ENCODE results near the gene NDUFAF5.

The NDUFAF5 gene

DNA sequence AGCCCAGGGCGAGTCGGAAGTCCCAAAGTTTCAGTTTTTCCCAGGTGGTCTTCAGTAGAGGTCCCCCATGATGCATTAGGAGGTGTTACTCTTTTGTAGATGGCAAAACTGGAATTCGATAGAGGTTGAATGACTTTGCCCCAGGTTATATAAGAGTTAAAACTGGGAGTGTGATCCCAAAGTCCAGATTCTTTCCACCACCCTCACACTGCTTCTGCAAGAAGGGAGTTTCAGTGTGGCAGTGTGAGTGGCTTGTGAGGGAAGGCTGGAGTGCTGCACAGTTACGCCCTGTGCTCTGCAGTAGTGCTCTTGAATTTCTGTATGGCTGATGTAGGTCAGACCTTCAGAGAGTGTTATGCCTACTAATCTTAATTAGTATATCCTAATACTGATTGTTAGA, 29.8 kb downstream of the NDUFAF5 start:
- in situ Hi-C loops (cut with HindIII; ENCODE audit: low pct_ligation_motif_present, low pct_unique_long_range_greater_than_20kb, low sequenced_read_pairs), result no loop called here
- no peak for DNase-seq

- in situ Hi-C loops (cut with HindIII; ENCODE audit: low pct_ligation_motif_present, low pct_unique_long_range_greater_than_20kb, low sequenced_read_pairs), result no loop called here
- DNase-seq, result no peak
These were observed 31.9 kb downstream of the NDUFAF5 start for GRCh38 chr20:13816757-13817156.

DNA sequence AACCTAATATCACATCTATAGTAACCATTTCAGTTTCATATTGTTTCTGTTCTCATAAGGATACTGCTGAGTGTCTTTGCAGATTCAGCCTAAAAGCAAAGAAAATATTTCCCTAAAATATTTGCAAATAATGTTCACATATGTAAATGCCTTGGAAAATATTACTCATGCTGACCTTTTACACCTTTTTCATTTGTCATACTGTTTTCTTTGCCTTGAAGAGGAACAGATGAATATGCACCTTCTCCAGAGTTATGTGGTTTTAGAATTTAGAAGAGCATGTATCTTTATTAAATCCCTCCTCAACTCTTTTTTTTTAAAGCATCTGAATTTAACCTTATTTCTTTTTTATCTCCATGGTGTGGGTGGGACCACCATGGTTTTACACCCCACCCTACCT, 32.5 kb downstream of the NDUFAF5 start:
- DNase-seq, result no peak
- in situ Hi-C loops (cut with HindIII; ENCODE audit: low pct_ligation_motif_present, low pct_unique_long_range_greater_than_20kb, low sequenced_read_pairs), result no loop called here

- in situ Hi-C loops (cut with HindIII; ENCODE audit: low pct_ligation_motif_present, low pct_unique_long_range_greater_than_20kb, low sequenced_read_pairs), result no loop called here
- peak; percentile 64 for DNase-seq
These were observed 35.2 kb downstream of the NDUFAF5 start for GRCh38 chr20:13819885-13820645.

DNA sequence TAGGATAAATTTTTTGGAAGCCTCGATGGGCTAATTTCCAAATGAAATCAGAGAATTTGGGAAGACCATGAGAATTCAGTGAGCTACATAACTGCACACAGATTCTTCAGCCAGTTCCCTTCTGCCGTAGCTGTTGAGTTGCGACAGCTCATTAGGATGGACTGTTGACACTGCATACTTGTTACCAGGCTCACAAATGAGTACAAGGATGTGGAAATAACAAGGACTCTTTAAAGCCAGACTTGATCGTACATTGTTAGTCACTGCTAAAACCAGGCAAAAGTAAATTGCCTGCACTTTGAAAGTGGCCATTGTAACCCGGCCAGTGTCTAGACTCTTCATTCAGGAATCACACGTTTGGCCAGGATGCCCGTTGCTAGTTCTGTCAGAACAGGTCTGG, 37.0 kb downstream of the NDUFAF5 start:
- in situ Hi-C loops (cut with HindIII; ENCODE audit: low pct_ligation_motif_present, low pct_unique_long_range_greater_than_20kb, low sequenced_read_pairs), result no loop called here
- DNase-seq, result no peak

DNA sequence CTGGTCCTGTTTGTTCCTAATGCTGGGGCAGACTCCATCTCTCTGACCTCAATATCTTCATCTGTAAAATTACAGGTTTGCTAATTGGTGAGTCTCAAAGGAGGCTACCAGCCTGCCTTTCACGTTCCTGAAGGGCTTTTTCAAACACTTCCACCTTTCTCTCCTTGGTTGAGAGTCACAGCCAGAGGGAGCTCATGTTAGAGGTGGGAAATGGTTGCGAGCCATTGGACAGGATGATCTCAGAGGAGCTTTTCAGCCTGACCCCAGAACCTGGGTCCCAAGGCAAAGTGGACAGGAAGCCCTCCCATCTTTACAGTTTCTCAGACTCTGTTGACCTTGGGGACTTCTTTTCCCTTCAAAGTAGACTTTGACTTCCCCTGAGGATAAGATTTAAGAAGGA, 37.6 kb downstream of the NDUFAF5 start:
- in situ Hi-C loops (cut with HindIII; ENCODE audit: low pct_ligation_motif_present, low pct_unique_long_range_greater_than_20kb, low sequenced_read_pairs), result no loop called here
- no peak for DNase-seq

GRCh38 chr20:13824459-13824858, 39.6 kb downstream of the NDUFAF5 start:
- DNase-seq, result no peak
- in situ Hi-C loops (cut with HindIII; ENCODE audit: low pct_ligation_motif_present, low pct_unique_long_range_greater_than_20kb, low sequenced_read_pairs), result no loop called here

DNA sequence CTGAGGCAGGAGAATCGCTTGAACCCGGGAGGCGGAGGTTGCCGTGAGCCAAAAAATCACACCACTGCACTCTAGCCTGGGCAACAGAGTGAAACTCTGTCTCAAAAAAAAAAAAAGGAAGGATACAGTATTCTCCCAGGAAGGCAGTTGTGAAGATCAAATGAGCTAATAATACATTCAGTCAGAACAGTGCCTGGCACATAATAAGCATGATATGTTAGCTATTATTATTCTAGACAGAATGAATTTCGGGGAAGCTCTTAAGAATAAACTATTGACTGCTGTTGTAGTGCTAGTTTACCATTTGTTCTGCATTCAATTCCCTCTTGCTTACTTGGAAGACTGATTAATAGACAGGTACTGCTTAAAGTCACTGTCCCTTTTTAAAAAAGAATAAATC, 40.6 kb downstream of the NDUFAF5 start:
- in situ Hi-C loops (cut with HindIII; ENCODE audit: low pct_ligation_motif_present, low pct_unique_long_range_greater_than_20kb, low sequenced_read_pairs), result no loop called here
- no peak for DNase-seq

- in situ Hi-C loops (cut with HindIII; ENCODE audit: low pct_ligation_motif_present, low pct_unique_long_range_greater_than_20kb, low sequenced_read_pairs), result no loop called here
- no peak for DNase-seq
These were observed 46.6 kb downstream of the NDUFAF5 start for GRCh38 chr20:13831476-13831875.

- in situ Hi-C loops (cut with HindIII; ENCODE audit: low pct_ligation_motif_present, low pct_unique_long_range_greater_than_20kb, low sequenced_read_pairs), result no loop called here
- no peak for DNase-seq
These were observed 53.8 kb downstream of the NDUFAF5 start for GRCh38 chr20:13838664-13839063.

DNA sequence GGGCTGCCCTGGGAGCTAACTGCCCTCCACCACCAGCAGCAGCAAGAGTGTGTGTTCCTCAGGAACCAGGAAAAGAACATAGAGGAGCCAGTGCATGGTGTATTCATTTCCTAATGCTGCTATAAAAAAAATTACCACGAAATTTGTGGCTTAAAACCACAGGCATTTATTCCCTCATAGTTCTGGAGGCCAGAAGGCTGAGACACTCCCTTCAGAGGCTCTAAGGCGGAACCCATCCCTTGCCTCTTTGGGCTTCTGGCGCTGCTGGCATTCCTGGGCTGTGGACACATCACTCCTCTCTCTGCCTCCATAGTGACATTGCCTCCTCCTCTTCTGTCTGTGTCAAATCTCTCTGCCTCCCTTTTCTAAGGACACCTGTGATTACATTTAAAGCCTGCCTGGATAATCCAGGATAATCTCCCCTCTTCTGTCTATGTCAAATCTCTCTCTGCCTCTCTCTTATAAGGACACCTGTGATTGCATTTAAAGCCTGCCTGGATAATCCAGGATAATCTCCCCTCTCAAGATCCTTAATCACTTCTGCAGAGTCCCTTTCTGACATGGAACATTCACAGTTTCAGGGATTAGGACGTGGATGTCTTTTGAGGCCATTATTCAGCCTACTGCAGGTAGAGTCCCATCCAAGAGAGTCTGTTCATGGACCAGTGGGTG, 54.7 kb downstream of the NDUFAF5 start:
- in situ Hi-C loops (cut with HindIII; ENCODE audit: low pct_ligation_motif_present, low pct_unique_long_range_greater_than_20kb, low sequenced_read_pairs), result no loop called here
- peak; percentile 45 for DNase-seq

DNA sequence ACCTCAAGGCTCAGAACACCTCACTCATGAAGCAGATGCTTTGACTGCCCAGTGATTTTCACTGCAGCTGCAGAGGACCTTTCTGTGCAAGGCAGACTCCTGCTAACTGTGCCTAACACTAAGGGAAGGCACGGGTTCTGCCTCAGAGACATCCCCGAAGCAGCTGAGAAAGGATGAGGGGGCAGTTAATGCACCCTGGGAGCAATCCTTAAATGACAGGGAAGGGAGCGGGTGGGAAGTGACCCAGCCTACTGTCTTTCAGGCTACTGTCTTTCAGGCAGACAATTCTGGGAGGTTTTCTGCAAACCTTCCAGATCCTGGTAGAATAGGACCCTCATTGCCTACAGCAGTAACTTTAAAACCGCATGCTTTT, 55.3 kb downstream of the NDUFAF5 start:
- no peak for DNase-seq
- in situ Hi-C loops (cut with HindIII; ENCODE audit: low pct_ligation_motif_present, low pct_unique_long_range_greater_than_20kb, low sequenced_read_pairs), result no loop called here

DNA sequence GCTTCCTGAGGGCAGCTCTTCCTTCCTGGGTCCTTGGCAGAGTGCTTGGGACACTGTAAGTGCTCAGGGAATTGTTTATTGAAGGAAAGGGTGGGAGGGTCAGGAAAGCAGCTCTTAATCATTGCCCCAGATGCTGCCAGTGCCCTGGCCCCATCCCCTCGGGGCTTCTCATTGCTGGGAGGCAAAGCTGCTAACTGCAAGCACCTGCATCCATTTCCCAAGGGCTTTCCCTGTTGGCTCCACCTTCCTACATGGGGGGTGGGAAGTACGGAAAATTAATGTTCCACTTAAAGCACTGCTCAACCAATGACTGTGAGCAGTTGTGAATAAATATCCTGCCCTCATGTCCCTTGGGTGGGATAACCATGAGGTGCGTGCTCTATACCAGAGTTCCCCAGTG, 56.4 kb downstream of the NDUFAF5 start:
- no peak for DNase-seq
- in situ Hi-C loops (cut with HindIII; ENCODE audit: low pct_ligation_motif_present, low pct_unique_long_range_greater_than_20kb, low sequenced_read_pairs), result no loop called here

GRCh38 chr20:13844296-13844695, 59.5 kb downstream of the NDUFAF5 start:
- DNase-seq, result no peak
- in situ Hi-C loops (cut with HindIII; ENCODE audit: low pct_ligation_motif_present, low pct_unique_long_range_greater_than_20kb, low sequenced_read_pairs), result no loop called here

GRCh38 chr20:13851279-13851678, 66.5 kb downstream of the NDUFAF5 start:
- DNase-seq, result no peak
- in situ Hi-C loops (cut with HindIII; ENCODE audit: low pct_ligation_motif_present, low pct_unique_long_range_greater_than_20kb, low sequenced_read_pairs), result no loop called here

- in situ Hi-C loops (cut with HindIII; ENCODE audit: low pct_ligation_motif_present, low pct_unique_long_range_greater_than_20kb, low sequenced_read_pairs), result no loop called here
- no peak for DNase-seq
These were observed 67.5 kb downstream of the NDUFAF5 start for GRCh38 chr20:13852306-13852705.

- DNase-seq, result no peak
- in situ Hi-C loops (cut with HindIII; ENCODE audit: low pct_ligation_motif_present, low pct_unique_long_range_greater_than_20kb, low sequenced_read_pairs), result no loop called here
These were observed 70.8 kb downstream of the NDUFAF5 start for GRCh38 chr20:13855613-13856012.

- in situ Hi-C loops (cut with HindIII; ENCODE audit: low pct_ligation_motif_present, low pct_unique_long_range_greater_than_20kb, low sequenced_read_pairs), result no loop called here
- no peak for DNase-seq
These were observed 71.5 kb downstream of the NDUFAF5 start for GRCh38 chr20:13856354-13856753.

DNA sequence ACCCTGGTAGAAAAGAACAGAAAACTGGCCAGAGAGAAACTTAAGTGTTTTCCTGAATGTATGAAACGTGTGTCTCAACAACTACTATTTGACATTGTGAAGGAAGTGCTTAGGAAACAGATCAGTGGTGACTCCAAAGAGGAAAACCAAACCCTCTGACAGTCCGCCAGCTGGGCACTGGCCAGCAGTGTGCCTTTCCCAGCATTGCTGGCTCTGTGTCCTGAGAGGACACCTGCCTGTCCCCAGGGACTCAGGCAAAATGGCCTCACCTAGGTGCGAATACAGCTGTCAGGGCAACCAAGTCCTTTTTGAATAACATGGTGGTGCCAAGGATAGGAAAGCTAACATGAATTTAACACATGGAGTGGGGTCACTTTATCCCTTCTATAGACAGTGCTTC, 72.5 kb downstream of the NDUFAF5 start:
- in situ Hi-C loops (cut with HindIII; ENCODE audit: low pct_ligation_motif_present, low pct_unique_long_range_greater_than_20kb, low sequenced_read_pairs), result no loop called here
- no peak for DNase-seq

GRCh38 chr20:13857961-13858360, 73.1 kb downstream of the NDUFAF5 start:
- in situ Hi-C loops (cut with HindIII; ENCODE audit: low pct_ligation_motif_present, low pct_unique_long_range_greater_than_20kb, low sequenced_read_pairs), result no loop called here
- no peak for DNase-seq

Measured in ACHN (cell line).